CD4-positive, alpha-beta T cell treated with Interleukin-4 for 1 hour (primary cell): ENCODE results near the gene APC2.
A peak's percentile ranks its signal among the peaks of the same experiment; 100 is the strongest.
"Not testable (repeated sequence)": the region's sequence is repeated elsewhere in the genome, so short reads cannot be mapped to it uniquely, and the experiment has no call there.

ENCODE experiments used
- DNase-seq, 2 donors: peaks; one replicate each; pipeline ENCODE4 v3.0.0-alpha.2; 2020 to 2022

APC2 gene

DNA sequence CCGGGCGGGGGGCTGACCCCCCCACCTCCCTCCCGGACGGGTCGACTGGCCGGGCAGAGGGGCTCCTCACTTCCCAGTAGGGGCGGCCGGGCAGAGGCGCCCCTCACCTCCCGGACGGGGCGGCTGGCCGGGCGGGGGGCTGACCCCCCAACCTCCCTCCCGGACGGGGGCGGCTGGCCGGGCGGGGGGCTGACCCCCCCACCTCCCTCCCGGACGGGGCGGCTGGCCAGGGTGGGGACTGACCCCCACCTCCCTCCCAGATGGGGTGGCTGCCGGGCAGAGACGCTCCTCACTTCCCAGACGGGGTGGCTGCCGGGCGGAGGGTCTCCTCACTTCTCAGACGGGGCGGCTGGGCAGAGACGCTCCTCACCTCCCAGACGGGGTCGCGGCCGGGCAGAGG is 49.3 kb downstream of the APC2 start:
- not testable (repeated sequence) for DNase-seq

- no peak for DNase-seq
Observed at GRCh38 chr19:1501200-1501595, 51.3 kb downstream of the APC2 start.

DNA sequence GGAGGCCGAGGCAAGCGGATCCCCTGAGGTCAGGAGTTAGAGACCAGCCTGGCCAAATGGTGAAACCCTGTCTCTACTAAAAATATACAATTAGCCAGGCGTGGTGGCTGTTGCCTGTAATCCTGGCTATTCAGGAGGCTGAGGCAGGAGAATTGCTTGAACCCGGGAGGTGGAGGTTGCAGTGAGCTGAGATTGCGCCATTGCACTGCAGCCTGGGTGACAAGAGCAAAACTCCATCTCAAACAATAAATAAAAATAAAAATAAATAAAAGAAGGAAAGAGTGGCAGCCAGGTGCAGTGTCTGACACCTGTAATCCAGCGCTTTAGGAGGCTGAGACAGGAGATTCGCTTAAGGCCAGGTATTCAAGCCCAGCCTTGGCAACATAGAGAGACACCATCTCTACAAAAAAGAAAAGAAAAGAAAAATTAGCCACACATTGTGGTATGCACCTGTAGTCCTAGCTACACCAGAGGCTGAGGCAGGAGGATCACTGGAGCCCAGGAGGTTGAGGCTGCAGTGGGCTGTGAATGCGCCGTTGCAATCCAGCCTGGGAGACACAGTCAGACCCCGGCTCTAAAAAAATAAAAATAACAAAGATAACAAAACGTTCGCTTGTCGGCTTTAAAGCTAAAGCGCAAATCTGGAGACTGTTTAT is 52.6 kb downstream of the APC2 start:
- no peak for DNase-seq

DNA sequence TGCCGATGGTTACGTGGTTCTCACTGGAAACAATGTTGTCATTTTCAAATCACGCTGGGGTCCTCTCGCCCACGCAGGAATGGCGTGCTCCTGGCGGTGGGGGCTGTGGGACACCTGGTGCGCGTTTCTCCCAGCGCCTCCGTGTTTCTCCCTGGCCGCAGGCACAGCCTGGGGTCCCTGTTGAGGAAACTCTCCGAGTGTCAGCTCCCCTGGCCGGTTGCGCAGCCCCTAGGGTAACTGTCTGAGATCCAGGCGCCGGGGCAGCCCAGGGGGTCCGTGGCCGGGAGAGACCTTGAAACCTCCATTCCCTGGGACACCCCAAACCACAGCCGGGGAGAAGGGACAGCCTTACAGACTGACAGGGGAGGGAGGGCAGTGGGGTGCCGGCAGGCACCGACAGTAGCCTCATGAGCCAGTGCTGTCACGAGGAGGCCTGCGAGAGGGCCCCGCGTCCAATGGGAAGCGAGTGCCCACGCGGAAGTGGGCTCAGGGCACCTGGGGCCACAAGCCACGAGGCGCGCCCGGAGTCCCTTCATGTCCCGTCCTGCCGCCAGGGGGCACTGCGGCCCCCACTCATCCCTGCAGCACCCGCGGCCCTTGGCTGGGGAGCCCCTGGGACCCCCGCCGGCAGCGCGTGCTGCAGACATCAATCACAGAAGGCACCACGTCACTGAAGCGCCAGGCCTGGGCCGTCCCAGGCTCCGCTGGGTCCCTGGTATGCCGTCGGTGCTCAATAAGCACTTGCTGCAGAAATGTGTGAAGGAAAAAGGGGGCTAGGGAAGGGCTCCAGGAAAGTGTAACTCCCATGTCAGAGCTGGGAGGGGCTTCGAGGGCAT is 53.4 kb downstream of the APC2 start:
- peak; percentile 55 to 60 for DNase-seq

GRCh38 chr19:1503925-1504773 is 54.2 kb downstream of the APC2 start:
- no peak for DNase-seq

GRCh38 chr19:1505012-1505411 is 55.1 kb downstream of the APC2 start:
- no peak for DNase-seq

GRCh38 chr19:1505991-1506881 is 56.3 kb downstream of the APC2 start:
- DNase-seq: no peak

GRCh38 chr19:1507192-1507660 is 57.3 kb downstream of the APC2 start:
- DNase-seq: no peak

DNA sequence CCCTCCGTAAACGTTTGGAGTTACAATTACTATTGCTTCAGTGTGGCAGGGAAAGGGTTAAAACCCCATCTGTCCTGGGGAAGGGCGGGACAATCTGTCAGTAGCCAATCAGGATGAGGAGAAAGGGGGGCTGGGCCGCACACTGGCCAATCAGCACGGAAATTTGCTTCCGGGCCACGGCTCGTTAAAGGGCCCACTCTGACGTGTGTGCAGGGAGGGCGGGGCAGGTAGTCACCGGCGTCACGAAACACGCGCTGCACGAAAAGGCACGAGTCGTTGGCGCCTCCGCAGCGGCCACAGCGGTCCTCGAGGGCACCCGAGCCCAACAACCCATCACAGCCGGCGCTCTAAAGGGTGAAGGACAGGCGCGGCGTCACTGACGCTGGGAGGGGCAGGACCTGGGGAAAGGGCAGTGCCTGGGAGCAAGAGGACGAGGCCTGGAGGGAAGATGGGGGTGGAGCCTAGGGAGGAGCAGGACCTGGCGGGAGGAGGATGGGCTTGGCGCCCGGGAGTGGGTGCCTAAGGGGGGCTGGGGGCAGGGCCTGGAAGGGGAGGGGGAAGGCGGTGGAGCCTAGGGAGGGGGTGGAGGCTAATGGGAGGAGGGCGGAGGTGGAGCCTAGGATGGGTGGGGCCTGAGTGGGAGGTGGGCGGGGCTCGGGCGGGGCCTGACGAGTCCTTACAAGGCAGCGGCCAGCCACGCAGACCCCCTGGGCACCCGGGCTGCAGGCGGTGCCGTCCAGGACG is 58.0 kb downstream of the APC2 start:
- peak; percentile 94 to 96 for DNase-seq

GRCh38 chr19:1508507-1508856 is 58.6 kb downstream of the APC2 start:
- no peak for DNase-seq

DNA sequence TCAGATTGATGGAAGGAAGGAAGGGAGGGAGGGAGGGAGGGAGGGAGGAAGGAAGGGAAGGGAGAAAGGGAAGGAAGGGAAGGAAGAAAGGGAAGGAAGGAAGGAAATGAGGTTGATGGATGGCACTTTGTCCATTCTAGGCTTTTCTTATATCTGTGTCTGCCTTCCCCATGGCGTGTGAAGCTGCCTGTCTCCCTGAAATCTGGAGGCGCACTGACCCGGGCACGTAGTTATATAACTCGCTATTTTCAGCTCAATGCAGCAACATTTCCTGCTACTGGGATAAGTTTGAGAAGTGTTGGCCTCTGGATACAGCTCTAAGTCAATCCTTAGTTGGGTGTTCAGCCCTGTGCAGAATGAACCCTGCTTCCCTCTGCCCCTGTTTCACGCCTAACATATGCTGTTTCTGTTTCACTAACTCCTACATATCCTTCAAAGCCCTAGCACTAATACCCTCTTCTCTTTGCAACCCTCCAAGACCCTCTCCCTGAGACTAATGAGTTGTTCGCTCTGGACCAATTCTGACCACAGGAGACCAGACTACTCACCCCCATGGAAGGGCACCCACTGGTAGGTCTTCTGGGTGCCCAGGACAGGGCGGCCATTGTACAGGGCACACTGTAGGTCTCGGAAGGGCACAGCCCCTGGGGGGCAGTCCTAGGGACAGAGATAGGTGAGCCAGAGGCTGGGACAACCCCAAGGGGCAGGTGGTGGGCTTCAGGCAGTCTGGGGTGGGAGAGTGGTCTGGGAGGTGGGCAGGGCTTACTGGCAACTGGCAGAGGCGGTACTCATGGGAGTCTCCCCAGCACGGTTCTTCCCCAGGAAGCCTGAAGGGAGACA is 59.9 kb downstream of the APC2 start:
- DNase-seq: no peak

DNA sequence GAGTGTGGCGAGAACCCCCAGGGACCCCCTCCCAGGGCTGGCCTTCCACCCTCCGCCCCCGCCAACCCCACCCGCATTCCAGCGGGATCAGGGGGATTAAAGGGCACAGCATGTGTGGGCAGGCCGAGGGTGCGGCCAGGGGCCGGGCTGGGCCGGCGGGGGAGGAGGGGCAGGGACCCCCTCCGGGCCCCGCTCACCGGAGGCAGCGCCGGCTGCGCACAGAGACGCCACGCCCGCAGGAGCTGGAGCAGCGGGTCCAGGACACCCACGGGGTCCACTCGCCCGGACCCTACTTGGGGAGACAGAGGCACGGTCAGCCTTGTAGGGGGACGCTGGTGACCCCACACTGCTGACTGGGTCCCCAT is 60.5 kb downstream of the APC2 start:
- DNase-seq: no peak

DNA sequence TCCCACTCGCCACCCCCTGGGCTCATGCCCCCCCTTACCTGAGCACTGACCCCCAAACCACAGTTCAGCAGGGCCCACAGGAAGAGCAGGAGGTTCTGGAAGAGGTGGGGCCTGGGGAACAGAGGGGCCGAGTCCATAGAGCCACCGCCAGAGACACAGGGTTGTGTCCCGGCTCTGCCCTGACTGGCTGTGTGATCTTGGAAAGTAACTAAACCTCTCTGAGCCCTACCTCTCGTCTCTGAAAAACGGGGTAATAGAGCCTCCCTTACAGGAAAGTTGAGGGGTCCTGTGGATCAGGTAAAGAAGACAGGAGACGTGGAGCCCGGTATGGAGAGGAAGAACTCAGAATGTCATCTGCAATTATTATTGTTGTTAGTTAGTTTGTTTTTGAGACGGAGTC is 60.9 kb downstream of the APC2 start:
- no peak for DNase-seq

DNA sequence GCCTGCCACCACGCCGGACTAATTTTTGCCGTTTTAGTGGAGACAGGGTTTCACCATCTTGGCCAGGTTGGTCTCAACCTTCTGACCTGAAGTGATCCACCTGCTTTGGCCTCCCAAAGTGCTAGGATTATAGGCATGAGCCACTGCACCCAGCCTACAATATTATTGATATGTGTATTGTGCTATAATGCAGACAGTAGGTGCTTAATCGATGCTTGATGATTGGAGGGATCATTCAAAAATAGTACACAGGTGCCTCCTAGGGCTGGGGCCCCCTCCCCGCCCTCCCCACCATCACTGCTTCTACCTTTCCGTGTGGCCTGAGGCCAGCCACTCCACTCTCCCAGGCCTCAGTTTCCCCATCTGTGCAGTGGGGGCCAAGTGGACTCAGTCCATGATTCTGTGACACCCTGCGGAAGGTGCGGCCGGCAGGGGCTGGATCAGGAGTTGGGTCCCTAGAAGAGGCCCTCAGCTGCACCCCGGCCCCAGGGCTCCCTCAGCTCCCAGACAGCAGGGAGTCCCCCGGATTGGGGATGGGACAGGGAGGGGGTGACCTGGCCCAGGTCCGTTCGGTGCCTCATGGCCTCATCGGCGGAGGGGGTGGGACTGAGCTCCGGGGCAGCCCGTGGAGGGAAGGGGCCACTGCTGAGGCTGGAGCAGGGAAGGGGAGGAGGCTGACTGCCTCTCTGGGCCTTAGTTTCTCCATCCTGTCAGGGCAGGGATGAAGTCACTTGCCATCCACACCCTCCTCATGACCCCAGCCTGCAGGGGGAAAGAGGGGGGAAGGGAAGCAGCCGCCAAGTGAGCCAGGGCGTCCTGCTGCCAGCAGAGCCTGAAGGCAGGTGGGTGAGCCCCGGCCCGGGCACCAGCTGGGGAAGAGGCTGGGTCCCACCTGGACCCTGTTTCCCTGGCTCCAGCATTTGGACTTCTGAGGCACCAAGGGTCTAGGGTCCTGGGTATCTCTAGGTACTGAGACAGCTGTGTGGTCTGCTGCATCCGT is 61.7 kb downstream of the APC2 start:
- no peak for DNase-seq

- peak; percentile 43 to 65 for DNase-seq
Observed at GRCh38 chr19:1512671-1513498, 63.0 kb downstream of the APC2 start, which contains the start of gene ADAMTSL5. ADAMTSL5 (minus strand) TSS chr19:1513019; CDS start chr19:1510943, 2,076 bp downstream.

DNA sequence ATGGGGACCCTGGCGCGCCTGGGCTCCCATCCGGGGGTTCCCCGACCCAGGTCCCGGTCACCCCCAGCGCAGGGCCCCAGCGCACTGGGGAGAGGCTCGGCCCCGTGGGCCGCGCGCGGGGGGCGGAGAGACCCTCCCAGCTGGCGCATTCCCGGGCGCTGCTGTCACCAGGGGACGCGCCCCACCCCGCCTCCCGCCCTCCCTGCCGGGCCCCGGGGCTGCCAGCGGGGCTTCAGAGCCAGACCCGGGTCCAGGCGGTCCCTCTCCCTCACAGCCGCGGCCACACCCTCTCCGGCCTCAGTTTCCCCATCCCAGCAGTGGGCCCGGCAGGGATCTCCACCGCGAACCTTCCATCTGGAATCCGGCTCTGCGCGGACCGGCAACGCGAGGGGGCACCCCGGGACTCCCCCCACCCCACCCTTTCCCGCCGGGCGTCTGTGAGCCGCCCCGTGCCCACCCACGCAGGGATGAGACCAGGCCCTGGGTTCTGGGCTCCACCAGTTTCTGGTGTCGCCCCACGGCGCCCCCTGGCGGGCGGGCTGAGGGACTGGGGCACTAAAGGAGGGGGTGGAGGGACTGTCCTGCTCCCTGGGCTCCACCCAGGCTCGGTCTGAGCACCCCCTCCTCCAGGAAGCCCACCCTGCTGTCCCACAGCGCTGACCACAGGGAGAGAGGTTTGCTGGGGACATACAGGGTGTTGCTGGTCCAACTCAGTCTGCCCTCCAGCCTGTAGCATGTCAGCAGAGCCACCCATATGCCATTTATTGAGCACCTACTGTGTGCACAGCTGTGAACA is 63.8 kb downstream of the APC2 start:
- peak; percentile 56 to 67 for DNase-seq

DNA sequence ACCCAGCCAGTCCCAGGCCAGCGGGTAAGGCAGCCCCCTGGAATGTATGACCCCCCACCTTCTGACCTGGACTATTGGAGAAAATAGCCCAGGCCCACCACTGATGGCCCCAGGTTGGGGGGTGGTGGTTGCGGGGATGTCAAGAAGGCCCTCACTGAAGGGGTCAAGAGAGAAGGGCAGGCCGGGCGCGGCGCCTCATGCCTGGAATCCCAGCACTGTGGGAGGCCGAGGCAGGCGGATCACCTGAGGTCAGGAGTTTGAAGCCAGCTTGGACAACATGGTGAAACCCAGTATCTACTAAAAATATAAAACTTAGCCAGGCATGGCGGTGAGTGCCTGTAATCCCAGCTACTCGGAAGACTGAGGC is 64.4 kb downstream of the APC2 start:
- DNase-seq: no peak
